HG02884 (cell line): ENCODE measurements around the gene EXOC2.
"Not testable (repeated sequence)": the region's sequence is repeated elsewhere in the genome, so short reads cannot be mapped to it uniquely, and the experiment has no call there.

Experiments
- ATAC-seq: cut with Tn5 transposase; IDR thresholded peaks from one replicate; pipeline ENCODE4 v1.9.1; 2021; ENCODE audit warnings: mild to moderate bottlenecking, moderate library complexity; ENCODE audit not compliant: unreplicated experiment

EXOC2 gene

DNA sequence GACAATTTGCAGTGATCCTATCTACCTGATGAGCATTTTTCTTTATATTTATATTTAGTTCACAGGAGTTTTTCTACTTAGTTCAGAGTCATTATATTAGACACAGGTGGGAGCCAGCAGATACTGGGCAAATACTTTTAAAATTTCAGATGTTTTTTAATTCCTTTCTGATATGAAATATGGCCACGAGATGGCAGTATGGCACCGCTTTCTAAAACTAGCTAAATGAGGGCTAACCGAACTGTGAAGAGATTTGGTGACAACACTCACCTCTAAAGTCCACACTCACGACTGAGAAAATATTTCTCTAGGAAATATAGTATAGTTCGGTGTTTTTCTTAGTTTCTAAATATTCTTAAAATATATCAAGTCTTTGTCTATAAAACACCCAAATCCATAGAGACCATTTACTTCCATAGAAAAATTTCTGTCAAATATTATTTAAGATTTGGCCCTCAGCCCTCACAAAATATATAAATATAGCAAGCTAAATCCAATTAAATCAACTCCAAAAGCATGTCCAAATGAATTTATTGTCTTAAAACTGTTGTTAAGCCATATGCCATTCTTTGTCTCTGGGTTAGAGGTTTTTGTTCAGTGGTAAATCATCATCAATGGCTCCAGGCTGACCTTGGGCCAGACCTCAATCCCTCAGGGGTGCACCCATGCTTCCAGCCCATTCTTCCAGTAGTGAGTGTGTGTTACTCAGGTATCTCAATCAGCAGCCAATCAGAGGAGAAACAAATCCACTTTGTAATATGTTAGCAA lies 99.6 kb downstream of the EXOC2 start:
- ATAC-seq: no peak

DNA sequence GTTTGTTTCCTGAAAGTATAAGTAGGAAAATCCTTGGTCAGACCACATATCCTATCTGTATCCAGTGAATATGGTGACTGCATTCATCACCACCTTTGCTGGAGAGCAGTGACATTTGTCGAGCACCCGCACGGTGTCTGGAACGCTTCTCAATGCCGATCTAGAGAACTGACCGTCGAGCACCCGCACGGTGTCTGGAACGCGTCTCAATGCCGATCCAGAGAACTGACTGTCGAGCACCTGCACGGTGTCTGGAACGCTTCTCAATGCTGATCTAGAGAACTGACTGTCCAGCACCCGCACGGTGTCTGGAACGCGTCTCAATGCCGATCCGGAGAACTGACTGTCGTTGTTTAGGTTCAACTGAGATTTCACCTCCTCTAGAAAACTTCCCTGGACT lies 103.8 kb downstream of the EXOC2 start:
- ATAC-seq: no peak

DNA sequence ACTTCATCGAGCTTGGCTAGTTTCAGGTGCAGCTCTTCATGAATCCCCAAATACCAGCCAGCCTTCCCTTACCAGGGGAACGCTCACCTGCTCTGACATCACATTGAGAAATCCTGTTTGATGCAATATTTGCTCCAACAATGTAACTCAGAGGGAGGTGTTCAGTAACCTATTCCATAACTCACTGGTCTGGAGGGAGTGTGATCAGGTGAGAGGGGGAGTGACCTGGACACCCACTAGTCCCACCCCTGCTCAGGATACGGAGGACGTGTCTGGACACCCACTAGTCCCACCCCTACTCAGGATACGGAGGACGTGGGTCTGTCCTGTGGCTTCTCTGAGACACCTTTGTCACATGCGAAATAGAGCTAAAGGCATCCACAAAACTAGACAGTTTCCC lies 106.4 kb downstream of the EXOC2 start:
- ATAC-seq: no peak

DNA sequence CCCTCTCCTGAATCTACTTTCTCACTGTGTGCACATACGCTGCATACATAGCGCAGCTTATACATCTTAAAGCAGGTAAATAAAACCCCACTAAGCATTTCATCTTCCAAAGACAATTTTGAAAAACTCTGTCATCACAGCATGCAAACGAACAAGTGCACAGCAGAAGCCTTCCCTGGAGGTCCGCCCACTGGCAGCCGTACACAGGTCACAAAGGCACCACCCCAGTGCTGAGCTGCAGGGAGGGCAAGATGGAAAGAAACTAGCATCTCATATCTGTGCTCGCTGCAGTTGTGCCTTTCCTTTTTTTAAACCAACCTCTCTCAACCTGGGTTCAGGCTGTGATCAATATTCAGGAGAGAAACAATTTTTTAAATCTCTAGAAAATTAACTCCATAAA lies 109.3 kb downstream of the EXOC2 start:
- ATAC-seq: no peak

DNA sequence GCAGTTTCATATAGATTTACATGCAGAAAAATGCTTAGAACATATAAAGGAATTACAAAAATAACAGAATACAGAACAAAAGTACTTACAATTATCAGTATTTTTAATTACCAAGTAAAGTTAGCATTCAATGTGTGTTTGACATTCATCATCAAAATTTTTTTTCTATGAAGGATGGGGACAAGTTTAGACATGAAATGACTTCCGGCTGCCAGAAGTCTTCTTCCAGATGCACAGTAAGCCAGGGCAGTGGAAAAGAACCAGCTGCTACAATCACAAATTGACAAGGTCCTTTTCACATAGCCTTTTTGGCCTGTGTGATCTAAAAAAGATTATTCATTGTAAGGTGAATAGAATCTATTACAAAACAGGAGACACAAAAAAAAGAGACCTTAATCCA lies 109.8 kb downstream of the EXOC2 start:
- ATAC-seq: no peak

DNA sequence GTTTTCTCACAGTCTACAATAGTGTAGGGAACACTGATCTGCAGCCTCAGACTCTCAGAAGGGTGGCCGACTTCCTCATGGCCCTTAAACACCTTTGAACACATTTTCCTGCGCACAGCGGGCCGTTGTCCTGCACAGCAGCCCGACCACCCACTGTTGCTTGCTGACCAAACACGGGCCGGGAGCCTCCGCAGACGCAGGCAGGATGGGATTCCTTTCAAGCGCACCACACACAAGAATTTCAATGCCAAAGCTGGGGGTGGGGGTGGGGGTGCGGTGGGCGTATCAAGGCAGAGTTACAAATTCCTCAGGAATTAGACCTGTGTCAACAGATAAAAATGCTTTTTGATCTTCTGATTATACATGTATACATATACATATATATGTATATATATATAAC lies 110.6 kb downstream of the EXOC2 start:
- ATAC-seq: no peak

DNA sequence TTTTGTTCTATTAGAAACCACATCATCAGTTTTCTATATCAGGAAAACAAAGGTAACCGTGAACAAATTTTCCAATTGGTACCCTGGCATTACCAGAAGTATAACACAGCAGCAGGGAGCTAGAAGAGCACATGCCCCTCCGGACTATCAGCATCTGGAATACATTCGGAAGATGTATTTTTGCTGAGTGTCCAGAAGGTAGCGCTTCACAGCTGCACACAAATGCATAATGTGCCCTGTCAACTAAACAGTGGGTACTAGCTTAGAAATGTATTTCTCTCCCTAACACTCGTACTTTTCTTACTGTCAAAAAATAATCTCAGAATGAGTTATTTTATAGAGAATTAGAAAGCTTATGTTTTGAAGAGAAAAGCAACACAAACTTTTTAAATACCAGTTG lies 113.6 kb downstream of the EXOC2 start:
- ATAC-seq: no peak

DNA sequence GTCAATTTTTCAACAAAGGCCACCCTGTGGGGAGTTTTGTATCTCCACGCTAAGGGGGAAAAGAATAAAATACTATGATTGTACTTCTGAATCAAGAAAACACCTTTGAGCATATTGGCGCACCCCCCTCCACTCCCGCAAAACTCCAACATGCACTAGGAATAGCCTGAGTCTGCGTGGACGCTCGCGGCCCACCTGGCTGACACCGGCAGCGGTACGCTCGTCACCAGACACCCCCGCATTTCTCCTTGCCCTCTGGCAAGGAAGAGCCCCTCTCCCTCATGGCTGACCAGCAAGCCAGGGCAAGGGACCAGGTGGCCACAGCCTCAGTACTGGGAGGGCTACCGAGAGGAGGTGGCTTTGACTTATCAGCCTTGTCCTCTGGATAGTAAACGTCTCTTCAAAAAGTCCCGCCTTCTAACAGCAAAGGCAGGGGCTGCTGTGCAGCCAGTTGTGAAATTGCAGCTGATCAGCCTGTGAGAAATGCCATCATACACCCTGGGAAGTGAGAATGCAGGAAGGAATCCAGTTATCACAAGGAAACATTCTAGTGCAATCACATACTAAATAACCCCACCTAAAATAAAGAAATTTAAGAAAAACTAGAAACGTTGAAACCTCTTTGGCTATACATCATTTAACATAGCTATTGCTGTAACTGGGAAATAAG lies 120.2 kb downstream of the EXOC2 start:
- no peak for ATAC-seq

DNA sequence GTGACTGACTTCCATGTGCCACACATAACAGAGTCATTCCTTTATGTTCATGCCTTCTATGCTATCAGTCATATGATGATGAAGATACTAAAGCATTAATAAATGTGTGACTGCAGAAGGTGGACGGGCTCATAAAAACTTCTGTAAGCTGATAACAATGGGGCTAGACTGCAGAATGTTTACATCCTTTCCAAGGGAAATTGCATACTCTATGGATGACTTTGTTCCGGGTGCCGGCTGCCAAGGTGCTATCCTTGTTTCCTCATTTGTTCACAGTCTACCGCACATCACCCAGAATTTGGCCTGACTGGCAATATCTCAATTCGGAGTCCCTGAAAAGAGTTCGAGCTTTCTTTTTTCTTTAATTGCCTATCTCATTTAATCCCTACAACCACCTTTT lies 121.0 kb downstream of the EXOC2 start:
- ATAC-seq: no peak

DNA sequence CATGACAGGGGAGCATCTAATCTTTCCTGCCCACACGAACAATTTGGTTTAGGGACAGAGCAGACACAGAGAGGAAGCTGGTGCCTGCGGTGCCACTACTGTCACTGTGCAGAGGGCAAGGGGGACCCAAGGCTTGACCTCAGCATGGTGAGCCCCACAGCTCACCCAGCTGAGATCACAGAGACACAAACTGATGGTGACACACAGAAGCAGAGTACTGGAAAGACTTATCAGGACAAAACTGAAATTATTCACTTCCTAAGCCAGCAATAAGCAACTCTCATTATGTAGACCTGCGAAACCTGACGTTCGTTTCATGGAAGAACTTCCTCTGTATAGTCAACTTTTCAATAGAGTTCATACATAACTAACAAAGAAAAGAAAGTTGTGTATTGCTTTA lies 122.1 kb downstream of the EXOC2 start:
- ATAC-seq: no peak

DNA sequence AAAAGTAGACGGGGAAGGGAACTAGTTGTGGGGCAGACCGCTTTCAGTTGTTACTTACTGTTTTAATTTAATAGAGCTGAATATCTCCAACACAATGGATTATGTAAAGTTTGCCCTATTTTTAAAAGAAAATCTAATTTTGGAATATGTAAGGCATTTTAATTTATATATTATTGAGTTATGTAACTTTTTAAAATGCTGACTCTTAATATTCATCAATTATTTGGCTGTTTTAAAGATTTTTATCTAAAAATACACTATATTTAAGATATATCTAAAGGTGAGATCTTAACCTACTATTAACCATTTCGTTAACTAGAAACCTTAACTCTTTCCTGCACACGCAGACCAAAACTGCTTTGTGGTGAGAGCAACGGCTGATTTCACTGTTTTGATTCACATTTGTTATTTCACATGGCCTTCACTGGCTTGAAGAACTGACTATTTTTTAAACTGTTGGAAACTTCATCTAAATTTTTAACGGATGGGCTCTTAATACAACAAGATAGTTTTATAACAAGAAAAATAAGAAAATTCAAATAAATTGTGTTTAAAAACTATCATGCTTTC lies 123.9 kb downstream of the EXOC2 start:
- no peak for ATAC-seq

DNA sequence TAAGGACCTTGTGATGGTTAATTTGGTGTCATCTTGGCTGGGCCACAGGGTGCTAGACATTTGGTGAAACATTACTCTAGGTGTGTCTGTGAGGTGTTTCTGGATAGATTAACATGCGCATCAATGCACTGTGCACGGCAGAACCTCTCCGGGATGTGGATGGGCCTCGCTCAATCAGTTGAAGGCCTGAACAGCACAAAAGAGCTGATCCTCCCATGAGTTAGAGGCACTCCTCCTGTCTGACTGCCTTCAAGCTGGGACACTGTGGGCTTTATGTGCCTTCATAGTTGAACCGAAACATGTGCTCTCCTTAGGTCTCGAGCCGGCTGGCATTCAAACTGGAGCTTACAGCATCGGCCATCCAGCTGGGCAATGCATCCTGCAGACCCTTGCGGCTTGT lies 124.9 kb downstream of the EXOC2 start:
- ATAC-seq: no peak

DNA sequence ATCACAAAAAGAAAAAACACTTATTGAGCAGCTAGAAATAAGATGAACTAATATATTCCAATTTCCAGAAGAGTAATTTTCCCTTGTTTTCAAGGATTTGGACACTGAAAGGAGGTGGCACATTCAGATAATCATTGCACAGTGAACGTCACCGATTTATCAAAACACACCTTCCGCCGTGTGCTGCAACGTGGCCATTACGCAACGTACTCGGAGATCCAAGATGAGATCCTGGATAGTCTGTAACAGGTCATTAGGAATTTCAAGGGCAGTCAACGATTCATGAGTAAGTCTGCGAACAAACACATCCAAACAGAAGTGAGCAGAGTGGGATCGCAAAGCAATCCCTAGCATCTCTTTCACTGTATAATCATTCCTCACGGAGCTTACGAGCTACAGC lies 129.1 kb downstream of the EXOC2 start:
- ATAC-seq: no peak

DNA sequence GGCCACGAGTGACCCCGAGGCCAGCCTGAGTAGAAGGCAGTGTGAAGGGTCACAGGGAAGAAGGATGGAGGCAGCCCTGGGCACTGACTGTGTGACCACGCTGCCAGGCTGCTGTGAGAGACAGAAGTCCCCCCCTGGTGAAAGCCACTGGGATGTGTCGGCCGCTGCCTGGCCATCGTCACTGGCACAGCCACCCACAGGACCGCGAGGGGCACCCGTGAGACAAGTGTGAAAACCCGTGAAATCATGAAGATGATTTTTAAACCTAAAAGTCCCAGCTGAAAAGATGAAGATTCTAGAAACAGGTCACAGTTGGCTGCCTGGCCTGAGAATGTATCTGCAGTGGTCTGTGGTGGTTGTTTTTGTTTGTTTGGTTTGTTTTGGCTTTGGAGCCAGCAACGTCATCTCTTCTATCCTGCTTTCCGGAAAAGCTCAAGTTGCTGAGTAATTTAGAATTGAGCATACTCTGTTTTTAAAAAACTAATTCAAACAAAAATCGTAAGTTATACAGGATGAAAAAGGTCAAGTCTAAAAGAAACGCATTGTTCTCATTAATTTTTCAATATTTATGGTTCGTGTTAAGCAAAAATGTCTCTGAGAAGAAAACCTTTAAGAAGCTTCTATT lies 130.8 kb downstream of the EXOC2 start:
- ATAC-seq: no peak

DNA sequence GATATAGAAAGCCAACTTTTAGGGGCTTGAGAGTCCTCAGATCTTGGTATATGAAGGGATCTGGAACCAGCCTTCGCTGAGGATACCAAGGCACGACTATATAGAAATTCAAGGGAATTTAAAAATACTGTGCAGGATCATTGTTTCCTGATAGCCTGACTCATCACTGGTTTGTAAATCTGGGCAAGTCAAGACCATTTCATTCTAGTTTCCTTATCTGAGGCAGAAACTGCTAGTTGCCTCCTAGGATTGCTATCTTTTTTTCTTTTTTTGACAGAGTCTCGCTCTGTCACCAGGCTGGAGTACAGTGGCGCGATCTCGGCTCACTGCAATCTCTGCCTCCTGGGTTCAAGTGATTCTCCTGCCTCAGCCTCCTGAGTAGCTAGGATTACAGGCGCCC lies 131.6 kb downstream of the EXOC2 start:
- ATAC-seq: not testable (repeated sequence)

DNA sequence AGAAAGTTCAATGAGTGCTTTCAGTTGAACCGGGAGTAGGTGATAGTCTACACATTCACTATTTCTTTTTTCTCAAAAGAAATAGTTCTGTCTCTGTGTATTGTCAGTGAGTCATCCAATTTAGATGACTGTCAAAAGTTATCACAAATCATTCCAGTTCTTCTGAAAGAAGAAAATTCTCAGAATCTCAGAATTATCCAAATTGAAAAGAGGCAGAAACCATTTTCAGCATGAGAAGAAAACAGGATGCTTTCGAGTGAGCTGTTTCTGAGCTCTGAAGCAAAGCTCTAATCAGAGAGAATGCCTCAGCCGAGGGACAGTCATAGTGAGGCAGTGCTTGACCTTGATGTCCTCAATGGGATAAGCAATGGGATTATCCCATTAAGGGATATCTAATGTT lies 134.0 kb downstream of the EXOC2 start:
- ATAC-seq: no peak

DNA sequence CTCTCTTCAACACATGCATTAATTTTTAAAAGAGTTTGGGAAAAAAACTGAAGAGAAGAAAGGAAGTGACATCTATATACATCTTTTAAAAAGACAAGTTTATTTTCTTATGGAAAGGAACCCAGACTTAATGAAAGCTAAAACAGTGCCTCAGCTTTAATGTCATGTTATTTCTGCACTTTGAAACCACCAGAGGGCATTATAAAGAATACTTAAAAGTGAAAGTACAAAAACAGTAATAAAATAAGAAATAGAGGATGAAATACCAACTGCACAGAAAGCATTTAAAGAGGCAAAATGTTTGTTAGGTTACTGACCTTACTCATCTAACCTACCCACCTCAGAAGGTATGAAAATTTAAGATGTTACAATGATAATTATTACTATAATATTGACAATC lies 134.8 kb downstream of the EXOC2 start:
- no peak for ATAC-seq

DNA sequence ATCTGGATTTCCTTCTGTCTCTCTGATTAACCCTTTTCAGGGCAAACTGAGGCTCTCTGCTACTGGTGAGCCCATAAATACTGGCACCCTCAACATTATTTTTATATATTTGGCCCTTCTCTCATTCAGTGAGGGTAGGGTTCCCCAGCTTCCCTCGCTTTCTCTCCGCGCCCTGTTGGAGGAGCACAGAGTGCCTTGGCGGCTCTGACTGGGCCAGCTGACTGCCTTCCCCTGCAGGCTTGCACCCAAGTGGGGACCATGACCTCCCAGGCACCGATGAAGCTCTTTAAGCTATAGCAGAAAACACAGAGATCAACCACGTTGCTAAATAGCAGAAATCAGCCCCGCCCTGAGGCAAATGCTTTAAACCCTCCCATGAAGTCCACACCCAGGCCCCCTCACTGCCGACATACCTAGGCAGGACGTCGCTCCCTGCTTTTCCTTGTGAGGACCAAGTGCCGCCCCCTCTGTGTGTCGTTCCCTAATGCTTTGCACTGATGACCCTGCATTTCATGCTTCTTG lies 141.0 kb downstream of the EXOC2 start:
- ATAC-seq: no peak

DNA sequence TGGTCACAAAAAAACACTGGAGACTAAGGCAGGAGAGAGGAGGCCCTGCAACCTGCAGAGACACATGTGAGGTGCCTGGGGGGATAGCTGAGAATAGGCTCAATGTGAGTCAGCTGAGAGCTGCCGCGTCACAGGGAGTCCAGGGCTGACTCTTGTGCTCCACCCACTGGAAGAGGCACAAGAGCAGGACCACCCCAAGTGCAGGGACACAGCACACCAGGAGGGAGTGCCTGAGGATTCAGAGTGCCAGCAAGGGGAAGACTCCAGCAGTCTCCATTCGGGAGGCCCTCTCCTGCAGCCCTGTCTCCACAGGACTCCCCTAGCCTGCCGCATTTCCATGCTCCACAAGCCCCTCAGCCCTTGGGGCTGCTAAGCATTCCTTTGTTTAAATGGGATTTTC lies 141.5 kb downstream of the EXOC2 start:
- ATAC-seq: no peak

DNA sequence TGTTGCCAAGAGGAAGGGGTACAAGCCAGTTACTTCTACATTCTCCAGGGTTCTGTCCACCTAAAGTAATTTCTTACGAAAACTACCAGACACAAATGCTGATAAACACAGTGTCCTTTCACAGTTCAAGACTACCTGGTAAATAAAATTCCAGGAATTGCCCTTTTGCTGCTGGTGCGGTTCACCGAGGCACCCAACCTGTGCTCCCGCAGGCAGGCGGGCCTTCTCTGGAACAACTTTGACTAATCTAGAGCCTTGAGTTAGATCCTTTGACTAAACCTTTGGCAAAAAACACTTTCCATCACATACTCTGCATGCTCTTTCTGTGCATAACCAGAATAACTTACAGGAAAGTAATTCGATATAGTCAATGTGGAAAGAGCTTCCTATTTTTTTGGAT lies 143.0 kb downstream of the EXOC2 start:
- ATAC-seq: no peak

DNA sequence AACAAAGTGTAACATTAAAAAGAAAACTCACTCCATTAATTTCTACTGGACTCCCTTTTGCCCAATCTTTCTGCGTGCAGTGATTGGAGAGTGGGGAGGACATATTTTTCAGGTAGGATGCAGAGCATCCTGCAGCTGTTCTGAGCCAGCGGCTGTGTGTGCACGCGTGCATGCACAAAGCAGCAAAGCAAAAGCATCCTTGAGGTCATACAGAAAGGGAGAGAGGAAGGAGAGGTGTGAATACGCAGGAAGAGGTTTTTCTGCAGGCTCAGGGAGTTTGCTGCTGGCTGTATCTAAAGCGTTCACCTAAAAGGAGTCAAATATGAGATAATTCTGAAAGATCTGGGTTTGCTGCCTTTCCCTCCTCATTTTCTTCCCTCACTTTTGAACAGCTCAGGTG lies 144.4 kb downstream of the EXOC2 start:
- no peak for ATAC-seq

DNA sequence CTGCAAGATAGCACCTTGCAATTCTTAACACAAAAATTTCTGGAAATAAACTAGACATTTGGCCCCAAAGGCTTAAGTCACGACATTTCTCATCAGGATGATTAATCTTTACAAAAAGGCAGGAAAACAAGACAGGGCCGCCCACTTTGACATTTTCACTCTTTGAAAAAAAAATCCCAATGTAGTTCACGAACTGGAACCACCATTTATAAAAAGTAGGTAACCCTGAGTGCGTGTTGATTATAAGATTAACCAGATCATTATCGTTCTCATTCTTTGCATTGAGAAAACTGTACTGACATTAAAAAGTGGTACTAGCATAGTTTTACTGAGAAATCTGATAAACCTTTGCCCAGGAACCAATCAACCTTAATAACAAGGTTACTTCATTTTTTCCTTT lies 144.8 kb downstream of the EXOC2 start:
- no peak for ATAC-seq
